GM20000 (cell line): Measurements from ENCODE around the gene FAM187B.
"Not testable (repeated sequence)": the region's sequence is repeated elsewhere in the genome, so short reads cannot be mapped to it uniquely, and the experiment has no call there.

Source experiments
- DNase-seq: peaks from one replicate; pipeline ENCODE4 v3.0.0; 2012; ENCODE audit warnings: low spot score
- CTCF ChIP-seq: IDR thresholded peaks from 2 replicates; pipeline ENCODE4 v1.5.1; 2012; ENCODE audit warnings: mild to moderate bottlenecking, control low read depth; ENCODE audit errors: extremely low read depth, missing control alignments

The FAM187B gene

GRCh38 chr19:35240327-35240726 lies 11.8 kb upstream of the FAM187B start:
- TF ChIP-seq CTCF: no peak
- no peak for DNase-seq

- DNase-seq: not testable (repeated sequence)
These were observed 11.1 kb upstream of the FAM187B start for GRCh38 chr19:35239597-35239996.

- TF ChIP-seq CTCF: no peak
- no peak for DNase-seq
These were observed 8.3 kb upstream of the FAM187B start for GRCh38 chr19:35236638-35237400.

GRCh38 chr19:35232912-35233311 lies 4.4 kb upstream of the FAM187B start:
- no peak for DNase-seq
- no peak for TF ChIP-seq CTCF

- TF ChIP-seq CTCF: no peak
- no peak for DNase-seq
These were observed 3.6 kb upstream of the FAM187B start for GRCh38 chr19:35231956-35232645.

GRCh38 chr19:35229601-35230000 lies 1.1 kb upstream of the FAM187B start:
- DNase-seq: no peak
- TF ChIP-seq CTCF: no peak

GRCh38 chr19:35226748-35227147 lies 1.8 kb downstream of the FAM187B start:
- TF ChIP-seq CTCF: no peak
- DNase-seq: no peak
